GM12878 (cell line): ENCODE results near the gene ARHGEF18. TPM values are rescaled to one million over a fixed set of nuclear protein-coding genes. Genes with fewer than 3 reads are reported as not detected.

Experiments used
- ATAC-seq: fragments of 200-7000 bp; cut with Tn5 transposase; 3 replicates; pipeline ENCODE4 v1.9.1; 2020; ENCODE audit warnings: mild to moderate bottlenecking, moderate library complexity
- BruUV-seq: library from RNA; stranded (reverse); fragments of 400-500 nt; replicated peaks from 2 replicates; lab custom pipeline; 2021; lab: Mats Ljungman, UMichigan
- CTCF ChIA-PET: fragments of 300-600 bp; sonication (Branson Sonifier 250); formaldehyde crosslinking; extraction: SDS; loops from one replicate; lab custom pipeline; 2021; ENCODE audit warnings: inconsistent platforms; lab: Yijun Ruan, JAX
- POLR2A ChIA-PET: fragments of 350-600 bp; formaldehyde crosslinking; extraction: SDS; loops from one replicate; lab custom pipeline; 2021; ENCODE audit warnings: inconsistent platforms; lab: Charles Lee
- RAD21 ChIA-PET: fragments of 300-600 bp; sonication (Branson Sonifier 250); formaldehyde crosslinking; loops from one replicate; lab custom pipeline; 2023; ENCODE audit warnings: antibody characterized with exemption; ENCODE audit not compliant: unreplicated experiment; lab: Charles Lee
- SMC1A ChIA-PET: fragments of 300-600 bp; sonication (Branson Sonifier 250); formaldehyde crosslinking; loops from one replicate; lab custom pipeline; 2023; ENCODE audit not compliant: unreplicated experiment, uncharacterized antibody; lab: Charles Lee
- DNase-seq: peaks from one replicate; pipeline ENCODE4 v3.0.0-alpha.2; 2011; ENCODE audit warnings: low read depth, low spot score
- FAIRE-seq: peaks from 3 replicates; lab custom pipeline; 2011; peaks lifted over from hg19 to GRCh38; lab: Jason Lieb, UNC
- H2AFZ ChIP-seq: 2 replicates; pipeline ENCODE4 v1.6.0; 2011; ENCODE audit warnings: low read depth, low read length, control low read depth; ENCODE audit not compliant: control insufficient read depth
- H3K27ac ChIP-seq: 2 replicates; pipeline ENCODE4 v1.5.1; 2011; ENCODE audit warnings: control low read depth; ENCODE audit not compliant: control insufficient read depth, insufficient read depth
- H3K27me3 ChIP-seq, 2 experiments: replicated peaks in 1 of 2; 2 replicates each; pipeline versions ENCODE4 v1.6.0 to v1.6.1; 2011; ENCODE audit warnings: low read length in 1 of 2; ENCODE audit not compliant: control insufficient read depth in 2 of 2, insufficient read depth in 2 of 2
- H3K36me3 ChIP-seq, 2 experiments: 2 replicates each; pipeline ENCODE4 v1.5.1; 2011; ENCODE audit warnings: low read length in 1 of 2; ENCODE audit not compliant: control insufficient read depth in 2 of 2, insufficient read depth in 2 of 2
- H3K4me1 ChIP-seq: 2 replicates; pipeline ENCODE4 v1.6.1; 2011; ENCODE audit warnings: mild to moderate bottlenecking, low read length, moderate library complexity, mixed read lengths; ENCODE audit not compliant: control insufficient read depth, insufficient read depth
- H3K4me2 ChIP-seq: 2 replicates; pipeline ENCODE4 v1.6.0; 2011; ENCODE audit warnings: control low read depth; ENCODE audit not compliant: control insufficient read depth, insufficient read depth
- H3K4me3 ChIP-seq: fragments of 200-600 bp; sonication (generic); 2 replicates; pipeline ENCODE4 v1.5.1; 2016
- H3K79me2 ChIP-seq: 2 replicates; pipeline ENCODE4 v1.6.0; 2011; ENCODE audit warnings: low read length; ENCODE audit not compliant: control insufficient read depth, insufficient read depth
- H3K9ac ChIP-seq: 2 replicates; pipeline ENCODE4 v1.8.0; 2011; ENCODE audit warnings: low read length, control low read depth, mixed read lengths; ENCODE audit not compliant: control insufficient read depth, insufficient read depth
- H3K9me3 ChIP-seq: replicated peaks from 3 replicates; pipeline ENCODE4 v1.5.1; 2011; ENCODE audit warnings: mild to moderate bottlenecking, low read length; ENCODE audit not compliant: control insufficient read depth, insufficient read depth
- H4K20me1 ChIP-seq: 2 replicates; pipeline ENCODE4 v1.6.0; 2011; ENCODE audit not compliant: control insufficient read depth, insufficient read depth
- CBFB ChIP-seq: IDR thresholded peaks from 2 replicates; pipeline ENCODE4 v1.6.1; 2016; ENCODE audit warnings: antibody characterized with exemption, low read depth
- CHD1 ChIP-seq: IDR thresholded peaks from 2 replicates; pipeline ENCODE4 v1.6.1; 2012; ENCODE audit warnings: low read depth, low read length, improper control_type of control experiment
- CHD2 ChIP-seq: IDR thresholded peaks from 2 replicates; pipeline ENCODE4 v1.6.1; 2011; ENCODE audit warnings: low read depth, low read length, improper control_type of control experiment, borderline replicate concordance
- CREB1 ChIP-seq: IDR thresholded peaks from 2 replicates; pipeline ENCODE4 v1.6.1; 2012; ENCODE audit warnings: low read depth, mild to moderate bottlenecking, inconsistent platforms
- EGR1 ChIP-seq, 2 experiments: IDR thresholded peaks; 1 replicate in 1 of 2; 2 replicates in 1 of 2; pipeline ENCODE4 v1.6.1; 2011 to 2012; ENCODE audit warnings: low read depth in 2 of 2, low read length in 2 of 2, borderline replicate concordance in 1 of 2, mild to moderate bottlenecking in 1 of 2, moderate library complexity in 1 of 2
- FOXM1 ChIP-seq: IDR thresholded peaks from 2 replicates; pipeline ENCODE4 v1.6.1; 2012; ENCODE audit warnings: low read depth, mild to moderate bottlenecking, inconsistent platforms, low read length, moderate library complexity
- JUNB ChIP-seq: IDR thresholded peaks from 2 replicates; pipeline ENCODE4 v1.6.1; 2016; ENCODE audit warnings: antibody characterized with exemption, mild to moderate bottlenecking
- MXI1 ChIP-seq: fragments of 150-350 bp; IDR thresholded peaks from 2 replicates; pipeline ENCODE4 v1.6.1; 2011; ENCODE audit warnings: low read depth, mild to moderate bottlenecking, inconsistent platforms, low read length, improper control_type of control experiment
- NBN ChIP-seq: fragments of 450-650 bp; IDR thresholded peaks from 2 replicates; pipeline ENCODE4 v1.6.1; 2016
- NFXL1 ChIP-seq: fragments of 450-650 bp; IDR thresholded peaks from 2 replicates; pipeline ENCODE4 v1.6.1; 2017; ENCODE audit warnings: antibody characterized with exemption, mild to moderate bottlenecking, borderline replicate concordance
- PML ChIP-seq: IDR thresholded peaks from 2 replicates; pipeline ENCODE4 v1.6.1; 2012; ENCODE audit warnings: low read length, inconsistent platforms
- RELA ChIP-seq: fragments of 450-650 bp; IDR thresholded peaks from 2 replicates; pipeline ENCODE4 v1.8.0; 2014; ENCODE audit warnings: borderline replicate concordance; ENCODE audit not compliant: partially characterized antibody
- SIN3A ChIP-seq: IDR thresholded peaks from 2 replicates; pipeline ENCODE4 v1.6.1; 2012; ENCODE audit warnings: low read depth, low read length, improper control_type of control experiment
- SIX5 ChIP-seq: IDR thresholded peaks from 2 replicates; pipeline ENCODE4 v1.6.1; 2011; ENCODE audit warnings: mild to moderate bottlenecking, low read depth, low read length, moderate library complexity; ENCODE audit not compliant: severe bottlenecking
- TAF1 ChIP-seq: IDR thresholded peaks from 2 replicates; pipeline ENCODE4 v1.6.1; 2011; ENCODE audit warnings: mild to moderate bottlenecking, low read depth, low read length, borderline replicate concordance
- ZNF24 ChIP-seq: fragments of 450-650 bp; IDR thresholded peaks from 2 replicates; pipeline ENCODE4 v1.6.1; 2017; ENCODE audit warnings: antibody characterized with exemption, mild to moderate bottlenecking
- WGBS: methylation state at CpG from one replicate; pipeline ENCODE4 v1.1.6; 2016; ENCODE audit warnings: low lambda C conversion rate; ENCODE audit not compliant: insufficient replicate concordance, insufficient coverage; ENCODE audit errors: missing lambda C conversion rate; 5-methylcytosine and 5-hydroxymethylcytosine counted together
- in situ Hi-C: fragments of 300-500 bp; cut with MboI; formaldehyde crosslinking; loops from 9 replicates; pipeline ENCODE4 v1.14.3; 2018; ENCODE audit warnings: mixed read lengths
- intact Hi-C: fragments of 100-400 bp; cut with micrococcal nuclease; formaldehyde crosslinking; loops from one replicate; pipeline ENCODE4 v1.14.2; 2022; ENCODE audit not compliant: unreplicated experiment
- polyA plus RNA-seq, 11 experiments: library from polyadenylated mRNA; depleted of rRNA in 4 of 11; unstranded in 6 of 11; stranded (reverse) in 5 of 11; fragments of >200 nt; fragmentation: Nextera tagmentation in 4 of 11; fragmentation: Illumina TruSeq in 1 of 11; extraction: Ambion mirVana in 4 of 11; extraction: Trizol in 1 of 11; gene quantifications; 1 replicate in 1 of 11; 2 replicates in 10 of 11; pipeline versions ENCODE4 v1.2.1 to v1.2.3, GENCODE V29; 2011 to 2016; ENCODE audit warnings: inconsistent platforms in 2 of 11, missing spikeins in 2 of 11, low read depth in 1 of 11
- total RNA-seq, 4 experiments: library from RNA; depleted of rRNA in 3 of 4; stranded (reverse); fragments of >200 nt in 3 of 4; fragmentation: Illumina TruSeq in 1 of 4; extraction: Trizol in 1 of 4; gene quantifications; 2 replicates each; pipeline versions ENCODE4 v1.2.1 to v1.2.3, GENCODE V29; 2013 to 2021
- TF ChIP-seq, protein P1 (sequence below): fragments of 450-650 bp; conservative IDR thresholded peaks from 2 replicates; pipeline ENCODE4 v1.6.1; 2017; ENCODE audit warnings: mild to moderate bottlenecking, moderate library complexity
- TF ChIP-seq, protein P2 (sequence below): fragments of 450-650 bp; formaldehyde crosslinking; IDR thresholded peaks from 2 replicates; pipeline ENCODE4 v1.4.0; 2022; ENCODE audit warnings: mild to moderate bottlenecking, moderate library complexity
- TF ChIP-seq, protein P3 (sequence below): IDR thresholded peaks from 2 replicates; pipeline ENCODE4 v1.6.1; 2012; ENCODE audit warnings: low read length, inconsistent platforms

The ARHGEF18 gene
- total and polyA plus RNA-seq, 10 of the 15 experiments (the other 5 are each of a cell fraction or from before 2014, with no cell fraction given), result 0.31 to 32.3 (median 13.4) TPM

DNA sequence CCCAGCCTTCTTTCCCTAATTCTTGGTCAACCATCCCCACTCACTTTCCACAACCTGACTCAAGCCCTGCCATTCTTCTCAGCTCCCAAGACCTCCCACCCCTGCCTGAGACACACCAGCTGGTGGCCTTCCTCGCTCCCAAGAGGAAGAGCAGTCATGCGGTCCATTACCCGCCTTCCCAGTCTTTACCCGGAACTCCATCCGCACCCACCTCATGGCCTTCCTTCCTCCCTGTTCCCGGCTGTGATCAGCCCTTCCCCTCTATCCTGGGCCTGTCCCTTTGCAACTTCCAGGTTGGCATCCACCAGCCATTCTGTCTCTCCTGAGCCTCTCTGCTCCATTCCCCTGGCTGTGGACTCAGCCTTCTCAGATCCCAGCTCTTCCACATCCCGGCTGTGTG lies 35.9 kb upstream of the ARHGEF18 start (continued):
- TF ChIP-seq CHD1 (no peak), NFXL1 (no peak)
- TF ChIP-seq, protein P1, sequence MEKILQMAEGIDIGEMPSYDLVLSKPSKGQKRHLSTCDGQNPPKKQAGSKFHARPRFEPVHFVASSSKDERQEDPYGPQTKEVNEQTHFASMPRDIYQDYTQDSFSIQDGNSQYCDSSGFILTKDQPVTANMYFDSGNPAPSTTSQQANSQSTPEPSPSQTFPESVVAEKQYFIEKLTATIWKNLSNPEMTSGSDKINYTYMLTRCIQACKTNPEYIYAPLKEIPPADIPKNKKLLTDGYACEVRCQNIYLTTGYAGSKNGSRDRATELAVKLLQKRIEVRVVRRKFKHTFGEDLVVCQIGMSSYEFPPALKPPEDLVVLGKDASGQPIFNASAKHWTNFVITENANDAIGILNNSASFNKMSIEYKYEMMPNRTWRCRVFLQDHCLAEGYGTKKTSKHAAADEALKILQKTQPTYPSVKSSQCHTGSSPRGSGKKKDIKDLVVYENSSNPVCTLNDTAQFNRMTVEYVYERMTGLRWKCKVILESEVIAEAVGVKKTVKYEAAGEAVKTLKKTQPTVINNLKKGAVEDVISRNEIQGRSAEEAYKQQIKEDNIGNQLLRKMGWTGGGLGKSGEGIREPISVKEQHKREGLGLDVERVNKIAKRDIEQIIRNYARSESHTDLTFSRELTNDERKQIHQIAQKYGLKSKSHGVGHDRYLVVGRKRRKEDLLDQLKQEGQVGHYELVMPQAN, result no peak

DNA sequence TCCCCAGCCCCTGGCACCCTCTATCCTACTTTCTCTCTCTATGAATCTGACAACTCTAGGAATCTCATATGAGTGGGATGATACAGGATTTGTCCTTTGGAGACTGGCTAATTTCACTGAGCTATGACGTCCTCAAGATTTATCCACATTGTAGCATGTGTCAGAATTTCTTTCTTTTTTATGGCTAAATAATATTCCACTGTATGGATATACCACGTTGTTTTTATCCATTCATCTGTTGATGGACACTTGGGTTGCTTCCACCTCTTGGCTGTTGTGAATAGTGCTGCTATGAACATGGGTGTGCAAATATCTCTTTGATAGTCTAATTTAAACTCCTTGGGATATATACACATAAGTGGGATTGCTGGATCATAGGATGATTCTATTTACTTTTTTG lies 30.6 kb upstream of the ARHGEF18 start:
- Histone ChIP-seq H3K27ac (no peak overlapping the region), H4K20me1 (no peaks in the 10 kb centered on the region), H3K9me3 (no peaks in the 10 kb centered on the region; the same call in 2 of the 3 replicates), H3K4me1 (no peaks in the 10 kb centered on the region), H3K79me2 (no peaks in the 10 kb centered on the region), H3K27me3 (no peaks in the 10 kb centered on the region), H3K36me3 (no peaks in the 10 kb centered on the region), H2AFZ (no peak overlapping the region), H3K4me3 (no peak overlapping the region), H3K9ac (no peak overlapping the region), H3K4me2 (no peak overlapping the region)
- no peak for TF ChIP-seq FOXM1
- TF ChIP-seq, protein P2, sequence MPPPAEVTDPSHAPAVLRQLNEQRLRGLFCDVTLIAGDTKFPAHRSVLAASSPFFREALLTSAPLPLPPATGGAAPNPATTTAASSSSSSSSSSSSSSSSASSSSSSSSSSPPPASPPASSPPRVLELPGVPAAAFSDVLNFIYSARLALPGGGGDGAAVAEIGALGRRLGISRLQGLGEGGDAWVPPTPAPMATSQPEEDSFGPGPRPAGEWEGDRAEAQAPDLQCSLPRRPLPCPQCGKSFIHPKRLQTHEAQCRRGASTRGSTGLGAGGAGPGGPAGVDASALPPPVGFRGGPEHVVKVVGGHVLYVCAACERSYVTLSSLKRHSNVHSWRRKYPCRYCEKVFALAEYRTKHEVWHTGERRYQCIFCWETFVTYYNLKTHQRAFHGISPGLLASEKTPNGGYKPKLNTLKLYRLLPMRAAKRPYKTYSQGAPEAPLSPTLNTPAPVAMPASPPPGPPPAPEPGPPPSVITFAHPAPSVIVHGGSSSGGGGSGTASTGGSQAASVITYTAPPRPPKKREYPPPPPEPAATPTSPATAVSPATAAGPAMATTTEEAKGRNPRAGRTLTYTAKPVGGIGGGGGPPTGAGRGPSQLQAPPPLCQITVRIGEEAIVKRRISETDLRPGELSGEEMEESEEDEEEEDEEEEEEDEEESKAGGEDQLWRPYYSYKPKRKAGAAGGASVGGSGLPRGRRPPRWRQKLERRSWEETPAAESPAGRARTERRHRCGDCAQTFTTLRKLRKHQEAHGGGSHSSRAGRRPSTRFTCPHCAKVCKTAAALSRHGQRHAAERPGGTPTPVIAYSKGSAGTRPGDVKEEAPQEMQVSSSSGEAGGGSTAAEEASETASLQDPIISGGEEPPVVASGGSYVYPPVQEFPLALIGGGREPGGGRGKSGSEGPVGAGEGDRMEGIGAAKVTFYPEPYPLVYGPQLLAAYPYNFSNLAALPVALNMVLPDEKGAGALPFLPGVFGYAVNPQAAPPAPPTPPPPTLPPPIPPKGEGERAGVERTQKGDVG (CRISPR knock-in tag), result no peak
- TF ChIP-seq MXI1, result no peak
- TF ChIP-seq EGR1 (IDR thresholded peaks at IDR 0.05; ENCODE audit: borderline replicate concordance in 1 of 2, low read depth in 2 of 2, low read length in 2 of 2), result no peak
- TF ChIP-seq TAF1, result no peak
- TF ChIP-seq CHD2, result no peak
- no peak for TF ChIP-seq JUNB
- TF ChIP-seq RELA, result no peak
- no peak for TF ChIP-seq SIN3A
- TF ChIP-seq PML, result no peak
- no peak for TF ChIP-seq ZNF24
- TF ChIP-seq, protein P3, sequence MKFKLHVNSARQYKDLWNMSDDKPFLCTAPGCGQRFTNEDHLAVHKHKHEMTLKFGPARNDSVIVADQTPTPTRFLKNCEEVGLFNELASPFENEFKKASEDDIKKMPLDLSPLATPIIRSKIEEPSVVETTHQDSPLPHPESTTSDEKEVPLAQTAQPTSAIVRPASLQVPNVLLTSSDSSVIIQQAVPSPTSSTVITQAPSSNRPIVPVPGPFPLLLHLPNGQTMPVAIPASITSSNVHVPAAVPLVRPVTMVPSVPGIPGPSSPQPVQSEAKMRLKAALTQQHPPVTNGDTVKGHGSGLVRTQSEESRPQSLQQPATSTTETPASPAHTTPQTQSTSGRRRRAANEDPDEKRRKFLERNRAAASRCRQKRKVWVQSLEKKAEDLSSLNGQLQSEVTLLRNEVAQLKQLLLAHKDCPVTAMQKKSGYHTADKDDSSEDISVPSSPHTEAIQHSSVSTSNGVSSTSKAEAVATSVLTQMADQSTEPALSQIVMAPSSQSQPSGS, result no peak
- TF ChIP-seq SIX5, result no peak
- TF ChIP-seq CREB1, result no peak
- TF ChIP-seq CBFB, result no peak
- no peak for TF ChIP-seq NBN
- ATAC-seq, result no peak
- ChIA-PET RAD21 (no interaction called here), SMC1A (no interaction called here), CTCF (interaction anchor here (1.0 to 3.1 kb wide), 3 partner anchors 9 to 216 kb away, joined by 4 to 11 read pairs (median 8); no protein-coding TSS in a partner anchor), POLR2A (interaction anchor here (0.6 kb wide), 1 partner anchor 199 kb away, joined by 3 read pairs; no protein-coding TSS in a partner anchor)
- in situ Hi-C loops (no loop called here), intact Hi-C loops (no loop called here)
- BruUV-seq, result no TSS peak
- no peak for DNase-seq
- 36% methylated on average over 2 of the region's 2 CpGs for WGBS
- no peak for FAIRE-seq
